ENCODE results near the gene TEX13A.

The TEX13A gene

DNA sequence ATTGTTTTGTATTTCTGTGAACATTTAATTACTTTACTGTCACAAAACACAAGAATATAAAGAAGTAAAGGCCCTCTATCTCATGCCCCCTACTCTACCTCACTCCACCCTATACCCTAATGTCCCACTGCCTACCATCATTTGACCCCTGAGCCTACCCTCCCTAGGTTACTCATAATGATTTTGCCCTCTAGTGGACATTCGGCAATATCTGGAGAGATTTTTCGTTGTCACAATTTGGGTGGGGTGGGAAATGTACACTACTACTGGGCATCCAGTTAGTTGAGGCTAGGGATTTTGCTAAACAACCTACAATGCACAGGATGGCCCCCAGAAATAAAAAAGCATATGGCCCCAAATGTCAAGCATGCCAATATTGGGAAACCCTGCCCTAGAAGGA is 10.2 kb downstream of the TEX13A start:
- no peaks in the 10 kb centered on the region for H3K36me3 ChIP-seq (ENCODE audit: control insufficient read depth in 2 of 2, insufficient read depth in 1 of 2, low read length in 2 of 2)
- no peaks in the 10 kb centered on the region for H3K4me1 ChIP-seq (ENCODE audit: control insufficient read depth, insufficient read depth, low read length)
- ChIA-PET POLR2A (no interaction called here), CTCF (interaction anchor here (0.7 to 4.2 kb wide), 2 partner anchors 20 to 670 kb away, joined by 4 to 14 read pairs; no protein-coding TSS in a partner anchor)
- no peaks in the 10 kb centered on the region for H3K9me3 ChIP-seq (ENCODE audit: control insufficient read depth, insufficient read depth, low read depth, low read length)
- TF ChIP-seq ZNF433 (tag by site-specific recombination; IDR thresholded peaks at IDR 0.05; ENCODE audit: low read depth) (no peak), SCRT2 (tag by site-specific recombination; IDR thresholded peaks at IDR 0.05) (no peak), OSR2 (tag by site-specific recombination; IDR thresholded peaks at IDR 0.05) (no peak), ZNF274 (IDR thresholded peaks at IDR 0.05; ENCODE audit: low read length) (no peak), ZNF274 (tag by site-specific recombination; IDR thresholded peaks at IDR 0.05; ENCODE audit: borderline replicate concordance) (no peak), ZNF544 (tag by site-specific recombination; IDR thresholded peaks at IDR 0.05) (no peak)
- H3K27ac ChIP-seq (ENCODE audit: extremely low read depth, low read depth, low read length): no peak overlapping the region
- H3K4me3 ChIP-seq (ENCODE audit: low read depth, low read length): no peak overlapping the region

DNA sequence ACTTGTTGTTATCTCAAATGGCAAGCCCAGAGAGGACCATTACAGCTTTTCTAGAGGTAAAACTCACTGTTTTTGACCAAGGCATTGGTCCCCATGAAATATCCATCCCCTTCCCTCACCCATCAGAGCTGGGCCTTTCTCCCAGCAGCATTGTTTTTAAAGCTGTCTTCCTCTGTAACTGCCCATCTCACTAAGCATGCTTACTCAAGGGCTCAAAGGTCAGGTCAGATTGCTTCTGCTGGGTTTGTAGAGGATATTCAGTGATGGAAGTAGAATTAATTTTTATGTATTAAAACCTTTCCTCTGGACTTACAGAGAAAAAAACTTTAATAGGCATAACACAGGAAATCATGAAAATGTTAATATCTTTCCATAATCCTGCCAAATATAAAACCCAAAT is 11.1 kb downstream of the TEX13A start:
- TF ChIP-seq, protein P1, sequence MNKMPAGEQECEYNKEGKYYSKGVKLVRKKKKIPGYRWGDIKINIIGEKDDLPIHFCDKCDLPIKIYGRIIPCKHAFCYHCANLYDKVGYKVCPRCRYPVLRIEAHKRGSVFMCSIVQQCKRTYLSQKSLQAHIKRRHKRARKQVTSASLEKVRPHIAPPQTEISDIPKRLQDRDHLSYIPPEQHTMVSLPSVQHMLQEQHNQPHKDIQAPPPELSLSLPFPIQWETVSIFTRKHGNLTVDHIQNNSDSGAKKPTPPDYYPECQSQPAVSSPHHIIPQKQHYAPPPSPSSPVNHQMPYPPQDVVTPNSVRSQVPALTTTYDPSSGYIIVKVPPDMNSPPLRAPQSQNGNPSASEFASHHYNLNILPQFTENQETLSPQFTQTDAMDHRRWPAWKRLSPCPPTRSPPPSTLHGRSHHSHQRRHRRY (tag by site-specific recombination; IDR thresholded peaks at IDR 0.05): no peak
- TF ChIP-seq ZNF514 (tag by site-specific recombination; IDR thresholded peaks at IDR 0.05): no peak
- TF ChIP-seq, protein P2, sequence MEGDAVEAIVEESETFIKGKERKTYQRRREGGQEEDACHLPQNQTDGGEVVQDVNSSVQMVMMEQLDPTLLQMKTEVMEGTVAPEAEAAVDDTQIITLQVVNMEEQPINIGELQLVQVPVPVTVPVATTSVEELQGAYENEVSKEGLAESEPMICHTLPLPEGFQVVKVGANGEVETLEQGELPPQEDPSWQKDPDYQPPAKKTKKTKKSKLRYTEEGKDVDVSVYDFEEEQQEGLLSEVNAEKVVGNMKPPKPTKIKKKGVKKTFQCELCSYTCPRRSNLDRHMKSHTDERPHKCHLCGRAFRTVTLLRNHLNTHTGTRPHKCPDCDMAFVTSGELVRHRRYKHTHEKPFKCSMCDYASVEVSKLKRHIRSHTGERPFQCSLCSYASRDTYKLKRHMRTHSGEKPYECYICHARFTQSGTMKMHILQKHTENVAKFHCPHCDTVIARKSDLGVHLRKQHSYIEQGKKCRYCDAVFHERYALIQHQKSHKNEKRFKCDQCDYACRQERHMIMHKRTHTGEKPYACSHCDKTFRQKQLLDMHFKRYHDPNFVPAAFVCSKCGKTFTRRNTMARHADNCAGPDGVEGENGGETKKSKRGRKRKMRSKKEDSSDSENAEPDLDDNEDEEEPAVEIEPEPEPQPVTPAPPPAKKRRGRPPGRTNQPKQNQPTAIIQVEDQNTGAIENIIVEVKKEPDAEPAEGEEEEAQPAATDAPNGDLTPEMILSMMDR (tag by site-specific recombination; IDR thresholded peaks at IDR 0.05): no peak
- TF ChIP-seq ZNF391 (tag by site-specific recombination; IDR thresholded peaks at IDR 0.05; ENCODE audit: borderline replicate concordance, low read depth): no peak
- TF ChIP-seq ZNF510 (tag by site-specific recombination; IDR thresholded peaks at IDR 0.05; ENCODE audit: insufficient replicate concordance): no peak
- no peak for TF ChIP-seq ZEB2 (tag by site-specific recombination; IDR thresholded peaks at IDR 0.05)
- TF ChIP-seq SCRT2 (tag by site-specific recombination; IDR thresholded peaks at IDR 0.05): no peak
- TF ChIP-seq, protein P3, sequence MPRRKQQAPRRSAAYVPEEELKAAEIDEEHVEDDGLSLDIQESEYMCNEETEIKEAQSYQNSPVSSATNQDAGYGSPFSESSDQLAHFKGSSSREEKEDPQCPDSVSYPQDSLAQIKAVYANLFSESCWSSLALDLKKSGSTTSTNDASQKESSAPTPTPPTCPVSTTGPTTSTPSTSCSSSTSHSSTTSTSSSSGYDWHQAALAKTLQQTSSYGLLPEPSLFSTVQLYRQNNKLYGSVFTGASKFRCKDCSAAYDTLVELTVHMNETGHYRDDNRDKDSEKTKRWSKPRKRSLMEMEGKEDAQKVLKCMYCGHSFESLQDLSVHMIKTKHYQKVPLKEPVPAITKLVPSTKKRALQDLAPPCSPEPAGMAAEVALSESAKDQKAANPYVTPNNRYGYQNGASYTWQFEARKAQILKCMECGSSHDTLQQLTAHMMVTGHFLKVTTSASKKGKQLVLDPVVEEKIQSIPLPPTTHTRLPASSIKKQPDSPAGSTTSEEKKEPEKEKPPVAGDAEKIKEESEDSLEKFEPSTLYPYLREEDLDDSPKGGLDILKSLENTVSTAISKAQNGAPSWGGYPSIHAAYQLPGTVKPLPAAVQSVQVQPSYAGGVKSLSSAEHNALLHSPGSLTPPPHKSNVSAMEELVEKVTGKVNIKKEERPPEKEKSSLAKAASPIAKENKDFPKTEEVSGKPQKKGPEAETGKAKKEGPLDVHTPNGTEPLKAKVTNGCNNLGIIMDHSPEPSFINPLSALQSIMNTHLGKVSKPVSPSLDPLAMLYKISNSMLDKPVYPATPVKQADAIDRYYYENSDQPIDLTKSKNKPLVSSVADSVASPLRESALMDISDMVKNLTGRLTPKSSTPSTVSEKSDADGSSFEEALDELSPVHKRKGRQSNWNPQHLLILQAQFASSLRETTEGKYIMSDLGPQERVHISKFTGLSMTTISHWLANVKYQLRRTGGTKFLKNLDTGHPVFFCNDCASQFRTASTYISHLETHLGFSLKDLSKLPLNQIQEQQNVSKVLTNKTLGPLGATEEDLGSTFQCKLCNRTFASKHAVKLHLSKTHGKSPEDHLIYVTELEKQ (tag by site-specific recombination; IDR thresholded peaks at IDR 0.05; ENCODE audit: borderline replicate concordance): no peak
- TF ChIP-seq SETDB1 (IDR thresholded peaks at IDR 0.05; ENCODE audit: insufficient read length, low read length): no peak
- no peak for TF ChIP-seq ZNF792 (tag by site-specific recombination; IDR thresholded peaks at IDR 0.05)
- no peak for TF ChIP-seq YY1 (tag by site-specific recombination; IDR thresholded peaks at IDR 0.05)
- no peak for TF ChIP-seq ZBTB8A (tag by site-specific recombination; IDR thresholded peaks at IDR 0.05)
- TF ChIP-seq ZNF354C (tag by site-specific recombination; IDR thresholded peaks at IDR 0.05; ENCODE audit: borderline replicate concordance, low read depth): no peak
- TF ChIP-seq ZNF248 (tag by site-specific recombination; IDR thresholded peaks at IDR 0.05): no peak
- TF ChIP-seq ZNF560 (tag by site-specific recombination; IDR thresholded peaks at IDR 0.05; ENCODE audit: borderline replicate concordance): no peak
- POLR2A ChIA-PET: no interaction called here

More for the DNA sequence above, 11.1 kb downstream of the TEX13A start:
- Histone ChIP-seq H3K36me3 (ENCODE audit: control insufficient read depth in 2 of 2, insufficient read depth in 1 of 2, low read length in 2 of 2) (no peaks in the 10 kb centered on the region), H3K4me3 (ENCODE audit: low read depth, low read length) (no peak overlapping the region), H3K4me1 (ENCODE audit: control insufficient read depth, insufficient read depth, low read length) (no peaks in the 10 kb centered on the region), H3K9me3 (ENCODE audit: control insufficient read depth, insufficient read depth, low read depth, low read length) (no peaks in the 10 kb centered on the region), H3K27ac (ENCODE audit: extremely low read depth, low read depth, low read length) (no peak overlapping the region)
- CTCF ChIA-PET: interaction anchor here (0.7 to 4.2 kb wide), 2 partner anchors 19 to 32 kb away, joined by 5 to 14 read pairs; no protein-coding TSS in a partner anchor

Data from HEK293 (cell line).